ENCODE results near the gene PRRC2A.

DNA sequence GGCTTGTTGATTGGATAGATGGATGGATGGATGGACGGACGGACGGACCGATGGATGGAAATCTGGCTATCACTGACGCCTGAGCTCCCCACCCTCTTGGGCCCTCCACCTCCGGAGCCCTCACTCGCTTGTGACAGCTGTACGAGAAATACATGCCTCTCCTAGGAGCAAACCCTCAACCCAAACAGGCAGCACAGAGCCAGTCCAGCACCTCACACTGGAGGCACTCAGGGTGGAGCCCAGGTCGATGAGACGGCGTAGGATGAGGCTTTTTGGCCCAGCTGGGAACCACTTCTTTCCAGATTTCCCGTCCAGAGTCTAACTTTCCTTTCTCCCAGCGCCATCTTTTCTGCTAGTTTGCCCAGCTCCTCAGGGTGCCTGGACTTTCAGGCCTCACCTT, 63.1 kb downstream of the PRRC2A start:
- TF ChIP-seq EZH2 (IDR thresholded peaks at IDR 0.05; ENCODE audit: insufficient read depth, poor library complexity, severe bottlenecking) (no peak), EZH2phosphoT487 (IDR thresholded peaks at IDR 0.05; ENCODE audit: insufficient read depth, low read depth) (no peak)
